Measurements from ENCODE around the gene FOXA3. TPM values are rescaled to one million over a fixed set of nuclear protein-coding genes. Genes with fewer than 3 reads are reported as not detected.

FOXA3 gene
- polyA plus RNA-seq, 1 experiment: not detected

GRCh38 chr19:45919678-45920077 lies 55.6 kb downstream of the FOXA3 start:
- Histone ChIP-seq H3K27me3 (ENCODE audit: control insufficient read depth, insufficient read depth, low read length) (peaks cover 5% of the 10 kb centered on the region; the same call in 1 of the 2 replicates), H3K36me3 (ENCODE audit: control insufficient read depth, insufficient read depth, low read length) (no peaks in the 10 kb centered on the region), H3K4me3 (ENCODE audit: low read depth, low read length) (no peak overlapping the region)
- POLR2A ChIA-PET: no interaction called here
- TF ChIP-seq CTCF (IDR thresholded peaks at IDR 0.05; ENCODE audit: insufficient read depth, low read depth, low read length): no peak
- no peak for DNase-seq (ENCODE audit: low read depth)
- CTCF ChIA-PET: interaction anchor here (1.3 kb wide), 1 partner anchor 103 kb away, joined by 4 read pairs; no protein-coding TSS in a partner anchor

- H3K27me3 ChIP-seq (ENCODE audit: control insufficient read depth, insufficient read depth, low read length): peaks cover 5% of the 10 kb centered on the region; the same call in 1 of the 2 replicates
- no peak overlapping the region for H3K4me3 ChIP-seq (ENCODE audit: low read depth, low read length)
- POLR2A ChIA-PET: no interaction called here
- no peak for TF ChIP-seq CTCF (IDR thresholded peaks at IDR 0.05; ENCODE audit: insufficient read depth, low read depth, low read length)
- CTCF ChIA-PET: interaction anchor here (1.3 kb wide), 1 partner anchor 104 kb away, joined by 4 read pairs; no protein-coding TSS in a partner anchor
- DNase-seq (ENCODE audit: low read depth): no peak
- H3K36me3 ChIP-seq (ENCODE audit: control insufficient read depth, insufficient read depth, low read length): no peaks in the 10 kb centered on the region
Measured at GRCh38 chr19:45920458-45920857, 56.3 kb downstream of the FOXA3 start.

GRCh38 chr19:45922281-45922680 lies 58.2 kb downstream of the FOXA3 start:
- CTCF ChIA-PET: no interaction called here
- DNase-seq (ENCODE audit: low read depth): no peak
- Histone ChIP-seq H3K4me3 (ENCODE audit: low read depth, low read length) (no peak overlapping the region), H3K36me3 (ENCODE audit: control insufficient read depth, insufficient read depth, low read length) (no peaks in the 10 kb centered on the region), H3K27me3 (ENCODE audit: control insufficient read depth, insufficient read depth, low read length) (peaks cover 5% of the 10 kb centered on the region)
- 0 out of 2 replicates have a peak, but pooled peaks have one; percentile 18 for TF ChIP-seq CTCF (IDR thresholded peaks at IDR 0.05; ENCODE audit: insufficient read depth, low read depth, low read length)
- POLR2A ChIA-PET: no interaction called here

Other genes starting within 250 kb of the FOXA3 start
- gene EML2, start 224.9 kb upstream of the FOXA3 start, polyA plus RNA-seq (2011; rRNA removed): 20.2 and 30.4 TPM in 2 replicates
- 0.54 and 1.1 TPM in 2 replicates for gene GIPR, start 196.1 kb upstream of the FOXA3 start, polyA plus RNA-seq (2011; rRNA removed)
- gene SNRPD2, start 172.4 kb upstream of the FOXA3 start, polyA plus RNA-seq (2011; rRNA removed): 518 and 777 TPM in 2 replicates
- 12.6 and 16.8 TPM in 2 replicates for gene QPCTL, start 171.7 kb upstream of the FOXA3 start, polyA plus RNA-seq (2011; rRNA removed)
- gene FBXO46, start 133.4 kb upstream of the FOXA3 start, polyA plus RNA-seq (2011; rRNA removed): 2.0 and 2.3 TPM in 2 replicates
- not detected in 2 replicates for gene MEIOSIN, start 130.9 kb upstream of the FOXA3 start, polyA plus RNA-seq (2011; rRNA removed)
- gene SIX5, start 95.1 kb upstream of the FOXA3 start, polyA plus RNA-seq (2011; rRNA removed): 6.6 and 12.5 TPM in 2 replicates
- 86.2 and 131 TPM in 2 replicates for gene DMPK, start 81.8 kb upstream of the FOXA3 start, polyA plus RNA-seq (2011; rRNA removed)
- 20.3 and 28.6 TPM in 2 replicates for gene DMWD, start 71.5 kb upstream of the FOXA3 start, polyA plus RNA-seq (2011; rRNA removed)
- not detected in 2 replicates for gene RSPH6A, start 49.0 kb upstream of the FOXA3 start, polyA plus RNA-seq (2011; rRNA removed)
- gene SYMPK, start 1.2 kb upstream of the FOXA3 start, polyA plus RNA-seq (2011; rRNA removed): 45.8 and 60.2 TPM in 2 replicates
- 7.1 and 11.9 TPM in 2 replicates for gene IRF2BP1, start 21.8 kb downstream of the FOXA3 start, polyA plus RNA-seq (2011; rRNA removed)
- 1.6 and 1.8 TPM in 2 replicates for gene MYPOP, start 38.3 kb downstream of the FOXA3 start, polyA plus RNA-seq (2011; rRNA removed)
- not detected in 2 replicates for gene NANOS2, start 50.5 kb downstream of the FOXA3 start, polyA plus RNA-seq (2011; rRNA removed)
- 0.01 TPM in 2 replicates for gene NOVA2, start 109.5 kb downstream of the FOXA3 start, polyA plus RNA-seq (2011; rRNA removed)
- 6.7 and 8.4 TPM in 2 replicates for gene CCDC61, start 131.1 kb downstream of the FOXA3 start, polyA plus RNA-seq (2011; rRNA removed)
- gene PGLYRP1, start 158.7 kb downstream of the FOXA3 start, polyA plus RNA-seq (2011; rRNA removed): not detected in 2 replicates
- not detected in 2 replicates for gene IGFL4, start 176.7 kb downstream of the FOXA3 start, polyA plus RNA-seq (2011; rRNA removed)

Data from BJ (cell line).